ENCODE data around the gene C19orf67. TPM values are rescaled to one million over a fixed set of nuclear protein-coding genes. Genes with fewer than 3 reads are reported as not detected.
A peak's percentile ranks its signal among the peaks of the same experiment; 100 is the strongest.

The C19orf67 gene
- total RNA-seq, 1 experiment from 2014 or later: not detected

- DNase-seq (ENCODE audit: low spot score): no peak
These were observed 515 bp upstream of the C19orf67 start for GRCh38 chr19:14086098-14086497.

GRCh38 chr19:14082675-14082960, 3.0 kb downstream of the C19orf67 start:
- no peak for DNase-seq (ENCODE audit: low spot score)

DNA sequence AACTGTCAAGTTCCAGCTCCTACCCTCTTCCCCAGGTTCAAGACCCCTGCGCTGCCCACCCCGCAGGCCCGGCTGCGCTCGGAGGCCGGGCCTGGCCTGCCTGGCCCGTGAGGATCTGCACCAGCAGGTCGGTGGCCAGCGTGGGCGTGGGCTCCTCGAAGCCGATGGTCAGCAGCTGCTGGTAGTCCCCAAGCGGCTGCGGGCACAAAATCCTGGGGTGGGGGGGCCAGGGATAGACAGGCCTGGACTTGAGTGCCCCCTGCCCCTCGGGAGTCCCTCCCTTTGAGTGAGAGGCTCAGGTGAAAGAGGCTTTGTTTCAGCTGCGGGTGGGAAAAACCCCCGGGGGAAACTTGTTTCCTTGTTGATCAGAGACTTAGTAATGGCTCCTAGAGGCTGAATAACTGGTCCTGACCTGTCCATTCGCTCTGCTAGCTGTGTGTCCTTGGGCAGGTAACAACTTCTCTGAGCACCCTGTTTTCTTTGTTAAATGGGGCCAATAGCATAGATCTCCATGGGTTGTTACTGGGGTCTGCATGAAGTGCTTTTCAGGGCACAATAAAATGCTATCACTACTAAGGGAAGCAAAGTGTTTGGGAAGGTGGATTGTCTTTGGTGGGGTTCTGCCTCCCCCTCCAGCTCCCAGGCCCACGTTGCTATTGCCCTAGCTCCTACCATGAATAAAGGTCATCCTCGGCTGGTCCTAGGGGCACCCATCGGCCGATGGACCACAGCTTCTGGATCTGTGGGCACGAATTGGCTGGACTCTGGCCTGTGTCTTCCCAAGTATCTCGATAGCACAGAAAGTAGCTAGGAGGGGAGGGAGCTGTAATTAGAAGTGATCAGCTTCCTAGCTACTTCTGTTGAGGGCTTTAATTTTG, 3.5 kb downstream of the C19orf67 start:
- DNase-seq (ENCODE audit: low spot score): no peak

- peak; percentile 95 for DNase-seq (ENCODE audit: low spot score)
These were observed 4.4 kb downstream of the C19orf67 start for GRCh38 chr19:14080887-14081796.

DNA sequence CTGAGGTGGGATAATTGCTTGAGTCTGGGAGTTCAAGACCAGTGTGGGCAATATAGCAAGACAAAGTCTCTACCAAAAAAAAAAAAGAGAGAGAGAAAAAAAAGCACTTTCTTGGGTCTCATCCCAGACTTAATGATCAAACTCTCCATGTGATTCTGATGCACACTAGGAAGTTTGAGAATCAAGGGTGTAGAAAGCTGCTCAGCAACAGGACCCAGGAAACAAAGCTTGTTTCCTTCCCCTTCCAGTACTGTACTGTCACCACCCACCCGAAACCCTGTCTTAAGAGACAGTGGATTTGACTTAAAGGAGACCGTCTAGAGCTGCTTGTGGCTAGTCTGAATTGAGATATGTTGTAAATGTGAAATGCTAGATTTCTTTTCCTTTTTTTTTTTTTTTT, 7.2 kb downstream of the C19orf67 start:
- DNase-seq (ENCODE audit: low spot score): no peak

GRCh38 chr19:14073925-14074838, 11.4 kb downstream of the C19orf67 start:
- peak; percentile 44 for DNase-seq (ENCODE audit: low spot score)

- peak; percentile 59 for DNase-seq (ENCODE audit: low spot score)
These were observed 12.2 kb downstream of the C19orf67 start for GRCh38 chr19:14073261-14073924.

- peak; percentile 45 for DNase-seq (ENCODE audit: low spot score)
These were observed 12.9 kb downstream of the C19orf67 start, which contains the start of gene MISP3 for GRCh38 chr19:14072535-14073260. Gene MISP3 (plus strand): TSS chr19:14072786. CDS start chr19:14073310, 524 bp downstream.

DNA sequence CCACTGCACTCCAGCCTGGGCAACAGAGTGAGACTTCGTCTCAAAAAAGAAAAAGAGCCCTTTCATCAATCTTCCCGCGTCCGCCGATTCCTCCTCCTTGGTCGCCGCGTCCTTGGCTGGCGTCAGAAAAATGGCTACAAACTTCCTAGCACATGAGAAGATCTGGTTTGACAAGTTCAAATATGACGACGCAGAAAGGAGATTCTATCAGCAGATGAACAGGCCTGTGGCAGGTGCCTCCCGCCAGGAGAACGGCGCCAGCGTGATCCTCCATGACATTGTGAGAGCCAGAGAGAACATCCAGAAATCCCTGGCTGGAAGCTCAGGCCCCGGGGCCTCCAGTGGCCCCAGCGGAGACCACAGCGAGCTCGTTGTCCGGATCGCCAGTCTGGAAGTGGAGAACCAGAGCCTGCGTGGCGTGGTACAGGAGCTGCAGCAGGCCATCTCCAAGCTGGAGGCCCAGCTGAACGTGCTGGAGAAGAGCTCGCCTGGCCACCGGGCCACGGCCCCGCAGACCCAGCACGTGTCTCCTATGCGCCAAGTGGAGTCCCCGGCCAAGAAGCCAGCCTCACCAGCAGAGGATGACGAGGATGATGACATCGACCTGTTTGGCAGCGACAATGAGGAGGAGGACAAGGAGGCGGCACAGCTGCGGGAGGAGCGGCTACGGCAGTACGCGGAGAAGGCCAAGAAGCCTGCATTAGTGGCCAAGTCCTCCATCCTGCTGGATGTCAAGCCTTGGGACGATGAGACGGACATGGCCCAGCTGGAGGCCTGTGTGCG, 15.1 kb downstream of the C19orf67 start:
- no peak for DNase-seq (ENCODE audit: low spot score)

DNA sequence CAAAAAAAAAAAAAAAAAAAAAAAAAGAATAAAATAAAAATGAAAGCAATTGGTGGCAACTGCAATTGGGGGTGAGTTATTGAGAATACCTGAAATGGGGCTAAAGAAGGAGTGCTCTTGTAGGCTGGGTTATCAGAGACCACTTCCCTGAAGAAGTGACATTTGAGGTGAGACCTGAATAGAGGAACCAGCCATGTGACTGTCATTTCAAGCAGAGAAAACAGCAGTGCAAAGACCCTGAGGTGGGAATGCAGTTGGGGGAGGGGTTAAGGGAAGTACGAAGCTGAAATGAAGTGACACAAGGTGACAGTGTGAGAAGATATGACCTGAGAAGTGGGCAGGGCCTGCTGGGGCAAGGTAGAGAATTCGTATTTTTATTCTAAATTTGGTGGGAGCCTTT, 19.4 kb downstream of the C19orf67 start:
- DNase-seq (ENCODE audit: low spot score): no peak

DNA sequence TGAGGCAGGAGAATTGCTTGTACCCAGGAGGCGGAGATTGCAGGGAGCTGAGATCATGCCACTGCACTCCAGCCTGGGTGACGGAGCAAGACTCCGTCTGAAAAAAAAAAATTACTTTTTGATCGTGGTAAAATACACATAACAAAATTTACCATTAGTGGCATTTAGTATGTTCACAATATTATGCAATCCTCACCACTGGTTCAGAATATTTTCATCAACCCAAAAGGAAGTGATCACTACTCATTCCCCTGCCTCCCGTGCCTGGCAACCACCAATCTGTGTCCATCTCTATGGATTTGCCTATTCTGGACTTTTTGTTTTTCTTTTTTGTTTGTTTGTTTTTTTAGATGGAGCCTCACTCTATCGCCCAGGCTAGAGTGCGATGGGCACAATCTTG, 22.5 kb downstream of the C19orf67 start:
- DNase-seq (ENCODE audit: low spot score): no peak

- no peak for DNase-seq (ENCODE audit: low spot score)
These were observed 23.1 kb downstream of the C19orf67 start for GRCh38 chr19:14062558-14062855.

DNA sequence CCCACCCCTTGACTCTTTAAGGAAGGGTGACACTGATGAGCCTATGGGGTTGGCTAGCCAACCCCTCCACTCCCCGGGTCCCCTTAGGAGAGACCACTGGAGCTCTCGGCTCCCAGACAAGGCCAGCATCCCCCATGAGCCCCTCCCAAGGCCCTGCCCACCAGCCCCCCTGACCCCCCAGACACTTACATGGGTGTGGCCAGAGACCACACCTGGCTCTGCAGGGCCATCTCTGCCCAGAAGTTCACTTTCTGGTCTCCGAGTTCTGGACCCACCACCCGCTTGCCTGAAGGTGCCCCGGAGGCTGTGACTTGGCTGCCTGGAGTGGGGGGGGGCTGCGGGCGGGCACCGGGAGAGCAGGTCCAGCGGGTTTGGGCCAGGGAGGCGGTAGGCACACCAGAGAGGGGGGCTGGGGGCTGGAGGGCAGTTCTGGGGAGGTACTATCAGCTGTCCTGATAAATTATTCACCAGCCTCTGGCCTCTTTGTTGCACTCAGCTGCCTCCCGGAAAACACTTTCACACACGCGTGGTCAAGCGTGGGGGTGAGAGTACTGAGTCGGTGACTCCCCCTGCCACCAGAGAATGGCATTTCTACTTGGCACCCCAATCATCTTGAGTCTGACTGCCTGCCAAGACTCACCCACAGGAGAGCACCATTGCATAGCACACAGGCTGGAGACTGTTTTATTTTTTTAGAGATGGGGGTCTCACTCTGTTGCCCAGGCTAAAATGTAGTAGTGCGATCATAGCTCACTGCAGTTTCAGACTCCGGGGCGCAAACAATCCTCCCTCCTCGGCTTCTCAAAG, 23.6 kb downstream of the C19orf67 start, which contains the start of gene PALM3:
Gene PALM3, minus strand, starts transcription at position 326 of the 807 bp plus-strand sequence. Its CDS starts 96 bp downstream, at position 230.
- no peak for DNase-seq (ENCODE audit: low spot score)

GRCh38 chr19:14061081-14061749, 24.4 kb downstream of the C19orf67 start:
- DNase-seq (ENCODE audit: low spot score): no peak

DNA sequence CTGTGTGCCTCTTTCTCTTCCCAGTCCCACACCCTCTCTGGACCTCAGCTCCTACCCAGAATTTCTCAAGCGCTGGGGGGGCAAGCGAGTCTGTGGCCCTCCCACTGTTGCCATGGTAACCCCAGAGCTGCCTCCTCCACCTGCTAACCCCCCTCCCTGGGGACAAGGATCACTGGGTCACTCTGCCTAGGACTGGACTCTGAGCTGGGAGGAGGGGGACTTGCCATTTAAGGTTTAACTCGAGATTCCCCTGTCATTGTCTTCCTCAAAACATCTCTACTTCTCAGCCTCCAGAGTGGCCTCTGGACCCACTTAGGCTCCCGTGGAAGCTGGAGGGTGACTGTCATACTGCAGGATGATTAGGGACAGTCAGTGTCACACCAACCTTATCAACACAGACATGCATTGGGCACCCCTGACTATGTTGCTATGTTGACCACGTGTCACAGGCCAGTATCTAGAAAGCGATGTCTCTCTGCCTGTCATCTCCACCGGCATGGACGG, 25.9 kb downstream of the C19orf67 start:
- DNase-seq (ENCODE audit: low spot score): no peak

GRCh38 chr19:14059093-14059480, 26.5 kb downstream of the C19orf67 start:
- DNase-seq (ENCODE audit: low spot score): no peak

- no peak for DNase-seq (ENCODE audit: low spot score)
These were observed 27.1 kb downstream of the C19orf67 start for GRCh38 chr19:14058182-14059092.

Measured in HT-29 (cell line).